Neural progenitor cell (in vitro differentiated cells): ENCODE data around the gene PHF2.

Experiments
- EZH2phosphoT487 ChIP-seq: fragments of 200-600 bp; sonication (generic); IDR thresholded peaks from 2 replicates; pipeline ENCODE4 v1.6.1; 2017; ENCODE audit warnings: antibody characterized with exemption
- TF ChIP-seq, protein P1 (sequence below): fragments of 200-600 bp; sonication (generic); IDR thresholded peaks from 2 replicates; pipeline ENCODE4 v1.5.1; 2017; ENCODE audit warnings: antibody characterized with exemption, mild to moderate bottlenecking

DNA sequence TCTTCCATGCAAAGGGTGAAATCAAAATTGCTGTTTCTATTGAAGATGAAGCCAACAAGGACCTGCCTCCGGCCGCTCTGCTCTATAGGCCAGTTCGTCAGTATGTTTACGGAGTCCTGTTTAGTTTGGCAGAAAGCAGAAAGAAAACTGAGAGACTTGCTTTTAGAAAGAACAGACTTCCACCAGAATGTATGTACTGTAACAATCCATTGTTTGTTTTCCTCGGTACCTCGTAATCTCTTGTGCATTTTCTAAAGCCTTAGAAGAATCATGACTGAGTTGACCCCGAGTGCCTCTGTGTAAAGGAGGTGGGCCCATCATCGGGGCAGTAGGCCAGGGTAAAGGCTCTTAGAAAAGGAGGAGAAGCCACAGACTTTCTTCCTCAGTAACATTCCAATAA lies 44.2 kb upstream of the PHF2 start:
- TF ChIP-seq EZH2phosphoT487: no peak
- TF ChIP-seq, protein P1, sequence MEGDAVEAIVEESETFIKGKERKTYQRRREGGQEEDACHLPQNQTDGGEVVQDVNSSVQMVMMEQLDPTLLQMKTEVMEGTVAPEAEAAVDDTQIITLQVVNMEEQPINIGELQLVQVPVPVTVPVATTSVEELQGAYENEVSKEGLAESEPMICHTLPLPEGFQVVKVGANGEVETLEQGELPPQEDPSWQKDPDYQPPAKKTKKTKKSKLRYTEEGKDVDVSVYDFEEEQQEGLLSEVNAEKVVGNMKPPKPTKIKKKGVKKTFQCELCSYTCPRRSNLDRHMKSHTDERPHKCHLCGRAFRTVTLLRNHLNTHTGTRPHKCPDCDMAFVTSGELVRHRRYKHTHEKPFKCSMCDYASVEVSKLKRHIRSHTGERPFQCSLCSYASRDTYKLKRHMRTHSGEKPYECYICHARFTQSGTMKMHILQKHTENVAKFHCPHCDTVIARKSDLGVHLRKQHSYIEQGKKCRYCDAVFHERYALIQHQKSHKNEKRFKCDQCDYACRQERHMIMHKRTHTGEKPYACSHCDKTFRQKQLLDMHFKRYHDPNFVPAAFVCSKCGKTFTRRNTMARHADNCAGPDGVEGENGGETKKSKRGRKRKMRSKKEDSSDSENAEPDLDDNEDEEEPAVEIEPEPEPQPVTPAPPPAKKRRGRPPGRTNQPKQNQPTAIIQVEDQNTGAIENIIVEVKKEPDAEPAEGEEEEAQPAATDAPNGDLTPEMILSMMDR: no peak
